ENCODE measurements around the gene CHMP2A. TPM values are rescaled to one million over a fixed set of nuclear protein-coding genes. Genes with fewer than 3 reads are reported as not detected.

The CHMP2A gene
- total RNA-seq, 1 experiment from 2014 or later: 109 TPM

- Mint-ChIP-seq H3K27ac (no peak overlapping the region), H3K9me3 (no peaks in the 10 kb centered on the region), H3K4me3 (no peak overlapping the region)
Observed at GRCh38 chr19:58568453-58569130, 13.7 kb upstream of the CHMP2A start.

GRCh38 chr19:58566989-58567388 is 12.1 kb upstream of the CHMP2A start:
- POLR2A ChIA-PET: no interaction called here
- peaks cover 29% of the 10 kb centered on the region for H3K27me3 Mint-ChIP-seq (ENCODE audit: low read depth)
- H3K4me3 Mint-ChIP-seq: no peak overlapping the region
- H3K27ac Mint-ChIP-seq: no peak overlapping the region
- TF ChIP-seq E2F1 (CRISPR knock-in tag; IDR thresholded peaks at IDR 0.05) (no peak), RORB (CRISPR knock-in tag; IDR thresholded peaks at IDR 0.05) (no peak), NFE2L1 (CRISPR knock-in tag; IDR thresholded peaks at IDR 0.05) (no peak), PREB (CRISPR knock-in tag; IDR thresholded peaks at IDR 0.05; ENCODE audit: borderline replicate concordance) (no peak), GTF2I (CRISPR knock-in tag; conservative IDR thresholded peaks at IDR 0.05) (no peak), USF2 (CRISPR knock-in tag; IDR thresholded peaks at IDR 0.05) (no peak), MLX (CRISPR knock-in tag; IDR thresholded peaks at IDR 0.05) (no peak), ZNF138 (CRISPR knock-in tag; conservative IDR thresholded peaks at IDR 0.05) (no peak), ZNF263 (CRISPR knock-in tag; IDR thresholded peaks at IDR 0.05; ENCODE audit: low read depth) (no peak)
- CTCF ChIA-PET: no interaction called here
- no peak for ATAC-seq
- peaks cover 13% of the 10 kb centered on the region; the same call in 1 of the 2 replicates for H3K36me3 Mint-ChIP-seq
- H3K9me3 Mint-ChIP-seq: no peaks in the 10 kb centered on the region
- DNase-seq (ENCODE audit: low spot score): no peak
- peaks cover 13% of the 10 kb centered on the region for H3K4me1 Mint-ChIP-seq

More at GRCh38 chr19:58568453-58569130, 13.7 kb upstream of the CHMP2A start:
- TF ChIP-seq ZNF317 (CRISPR knock-in tag; IDR thresholded peaks at IDR 0.05; ENCODE audit: borderline replicate concordance, low read depth) (no peak), NR2C2 (CRISPR knock-in tag; IDR thresholded peaks at IDR 0.05) (no peak), ETV6 (CRISPR knock-in tag; IDR thresholded peaks at IDR 0.05) (no peak), NFATC4 (CRISPR knock-in tag; IDR thresholded peaks at IDR 0.05) (no peak), IRF1 (CRISPR knock-in tag; IDR thresholded peaks at IDR 0.05) (no peak), ATF2 (CRISPR knock-in tag; IDR thresholded peaks at IDR 0.05; ENCODE audit: borderline replicate concordance, low read depth) (no peak)
- peaks cover 15% of the 10 kb centered on the region for H3K27me3 Mint-ChIP-seq (ENCODE audit: low read depth)
- POLR2A ChIA-PET: no interaction called here
- peaks cover 15% of the 10 kb centered on the region; the same call in 1 of the 2 replicates for H3K36me3 Mint-ChIP-seq
- DNase-seq (ENCODE audit: low spot score) (no peak), ATAC-seq (no peak)
- peaks cover 13% of the 10 kb centered on the region for H3K4me1 Mint-ChIP-seq
- CTCF ChIA-PET: interaction anchor here (1.2 kb wide), 1 partner anchor 12 kb away, joined by 3 read pairs; no protein-coding TSS in a partner anchor

GRCh38 chr19:58563823-58564222 is 8.9 kb upstream of the CHMP2A start:
- ATAC-seq: no peak
- peaks cover 14% of the 10 kb centered on the region for H3K4me1 Mint-ChIP-seq
- ChIA-PET POLR2A (interaction anchor here (2.4 to 2.6 kb wide), 2 partner anchors 19 to 44 kb away, joined by 10 to 14 read pairs; partner anchors contain the start of genes TRIM28 and ZBTB45), CTCF (interaction anchor here (0.9 to 3.6 kb wide), 4 partner anchors 12 to 50 kb away, joined by 3 to 20 read pairs (median 4); partner anchors contain the start of gene ZBTB45)
- H3K27me3 Mint-ChIP-seq (ENCODE audit: low read depth): peaks cover 56% of the 10 kb centered on the region
- H3K27ac Mint-ChIP-seq: no peak overlapping the region
- DNase-seq (ENCODE audit: low spot score): peak; percentile 7
- H3K36me3 Mint-ChIP-seq: peaks cover 7% of the 10 kb centered on the region; the same call in 1 of the 2 replicates
- H3K4me3 Mint-ChIP-seq: peak overlapping the region; percentile 66
- H3K9me3 Mint-ChIP-seq: no peaks in the 10 kb centered on the region
- no peak for TF ChIP-seq PRDM15 (CRISPR knock-in tag; IDR thresholded peaks at IDR 0.05)
- no peak for TF ChIP-seq CTCF (IDR thresholded peaks at IDR 0.05)
- no peak for TF ChIP-seq MLX (CRISPR knock-in tag; IDR thresholded peaks at IDR 0.05)
